Measurements from ENCODE around the gene PKD2L1.
A peak's percentile ranks its signal among the peaks of the same experiment; 100 is the strongest.
"Not testable (repeated sequence)": the region's sequence is repeated elsewhere in the genome, so short reads cannot be mapped to it uniquely, and the experiment has no call there.

Gene PKD2L1

DNA sequence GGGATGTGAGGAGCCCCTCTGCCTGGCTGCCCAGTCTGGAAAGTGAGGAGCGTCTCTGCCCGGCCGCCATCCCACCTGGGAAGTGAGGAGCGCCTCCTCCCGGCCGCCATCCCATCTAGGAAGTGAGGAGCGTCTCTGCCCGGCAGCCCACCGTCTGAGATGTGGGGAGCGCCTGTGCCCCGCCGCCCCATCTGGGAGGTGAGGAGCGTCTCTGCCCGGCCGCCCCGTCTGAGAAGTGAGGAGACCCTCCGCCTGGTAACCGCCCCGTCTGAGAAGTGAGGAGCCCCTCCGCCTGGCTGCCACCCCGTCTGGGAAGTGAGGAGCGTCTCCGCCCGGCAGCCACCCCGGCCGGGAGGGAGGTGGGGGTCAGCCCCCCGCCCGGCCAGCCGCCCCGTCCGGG, 53.1 kb downstream of the PKD2L1 start:
- not testable (repeated sequence) for DNase-seq

DNA sequence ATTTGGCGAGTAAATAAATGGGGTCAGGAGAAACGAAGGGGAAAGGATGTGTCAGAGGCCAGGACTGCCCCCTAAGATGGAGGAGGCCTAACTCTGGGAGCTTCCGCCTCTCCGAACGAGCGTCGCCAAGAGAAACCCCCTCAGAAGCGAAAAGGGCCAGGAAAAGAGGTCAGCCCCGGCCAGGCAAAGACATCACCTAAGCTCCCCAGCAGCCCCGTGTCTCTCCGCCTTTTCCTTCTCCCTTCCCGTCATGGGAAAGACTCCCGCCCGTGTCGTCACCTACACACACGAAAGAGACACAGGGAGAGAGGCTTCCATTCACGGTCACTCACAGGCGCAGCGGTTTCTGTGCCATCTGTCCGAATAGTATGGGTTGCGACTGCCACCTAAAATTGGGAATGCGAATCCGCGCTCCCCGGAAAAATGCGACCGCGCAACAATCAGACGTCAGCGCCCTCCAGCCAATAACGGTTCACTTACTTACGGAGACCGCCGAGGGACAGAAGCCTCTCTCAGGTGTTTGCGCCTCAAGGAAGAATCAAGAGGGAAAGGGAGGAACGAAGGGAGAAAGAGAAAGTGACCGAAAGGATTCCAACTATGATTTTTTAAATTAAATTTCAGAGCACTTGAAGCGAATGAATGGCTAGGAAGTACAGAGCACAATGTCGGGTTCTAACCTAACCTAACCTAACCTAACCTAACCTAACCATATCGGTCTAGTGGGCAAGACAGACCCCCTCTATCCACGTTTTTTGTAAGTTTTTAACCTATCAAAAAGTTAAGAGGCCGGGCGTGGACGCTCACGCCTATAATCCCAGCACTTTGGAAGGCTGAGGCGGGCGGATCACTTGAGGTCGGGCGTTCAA, 62.6 kb downstream of the PKD2L1 start, which contains the start of gene CWF19L1:
TSS of gene CWF19L1 (minus strand) at position 400 of the 866 bp plus-strand sequence. CDS start at position 355, 45 bp downstream.
- peak; percentile 86 for DNase-seq

DNA sequence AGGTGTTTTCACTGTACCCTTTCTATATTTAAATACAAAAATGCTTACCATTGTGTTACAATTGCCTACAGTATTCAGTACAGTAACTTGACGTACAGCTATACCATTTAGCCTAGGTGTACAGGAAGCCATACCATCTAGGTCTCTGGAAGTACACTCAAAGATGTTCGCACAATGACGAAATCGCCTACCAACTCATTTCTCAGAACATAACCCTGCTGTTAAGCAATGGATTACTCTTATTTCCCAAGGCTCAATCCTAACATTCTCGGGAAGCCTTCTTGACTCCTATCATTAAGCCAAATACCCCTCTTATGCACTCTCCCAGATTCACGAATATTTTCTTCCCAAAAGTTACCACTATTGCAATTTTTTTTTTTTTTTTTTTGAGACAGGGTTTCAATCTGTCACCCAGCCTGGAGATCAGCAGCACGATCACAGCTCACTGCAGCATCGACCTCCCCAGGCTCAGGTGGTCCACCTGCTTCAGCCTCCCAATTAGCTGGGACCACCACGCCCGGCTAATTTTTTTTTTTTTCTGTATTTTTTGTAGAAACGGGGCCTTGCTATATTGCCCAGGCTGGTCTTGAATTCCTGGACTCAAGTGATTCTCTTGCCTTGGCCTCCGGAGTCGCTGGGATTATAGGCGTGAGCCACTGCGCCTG, 64.1 kb downstream of the PKD2L1 start:
- no peak for DNase-seq

DNA sequence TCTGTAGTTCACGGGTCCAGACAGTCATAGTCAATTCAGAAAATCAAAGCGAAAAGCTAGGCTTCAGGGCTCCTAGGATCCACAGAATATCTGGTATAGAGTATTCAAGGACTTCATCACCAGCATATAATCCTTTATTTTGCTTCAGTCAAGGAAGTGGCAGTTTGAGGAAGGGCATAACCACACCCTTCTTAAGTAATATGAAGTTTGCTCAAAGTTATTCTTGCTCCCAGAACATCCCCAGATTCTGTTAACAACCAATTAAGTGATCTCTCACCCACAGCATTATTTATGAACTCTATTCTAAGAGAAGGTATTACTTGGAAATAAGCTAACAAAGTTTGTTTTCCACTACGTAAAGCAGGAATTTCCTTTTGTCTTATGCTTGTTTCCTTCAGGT, 75.8 kb downstream of the PKD2L1 start:
- no peak for DNase-seq

DNA sequence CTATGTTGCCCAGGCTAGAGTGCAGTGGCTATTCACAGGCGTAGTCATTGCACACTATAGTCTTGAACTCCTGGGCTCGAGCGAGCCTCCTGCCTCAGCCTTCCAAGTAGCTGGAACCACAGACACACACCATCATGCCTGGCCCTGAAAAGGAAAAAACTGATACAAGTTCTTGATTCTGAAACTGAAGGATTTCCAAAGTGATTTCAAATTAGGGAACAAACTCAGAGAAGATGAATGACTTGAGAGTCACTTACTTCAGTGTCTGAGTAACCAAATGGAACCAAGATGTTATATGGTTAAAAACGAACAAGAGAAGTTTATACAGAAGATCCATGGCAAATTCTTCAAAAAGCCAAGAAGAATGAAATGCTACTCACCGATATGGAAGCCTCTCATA, 77.0 kb downstream of the PKD2L1 start:
- no peak for DNase-seq

DNA sequence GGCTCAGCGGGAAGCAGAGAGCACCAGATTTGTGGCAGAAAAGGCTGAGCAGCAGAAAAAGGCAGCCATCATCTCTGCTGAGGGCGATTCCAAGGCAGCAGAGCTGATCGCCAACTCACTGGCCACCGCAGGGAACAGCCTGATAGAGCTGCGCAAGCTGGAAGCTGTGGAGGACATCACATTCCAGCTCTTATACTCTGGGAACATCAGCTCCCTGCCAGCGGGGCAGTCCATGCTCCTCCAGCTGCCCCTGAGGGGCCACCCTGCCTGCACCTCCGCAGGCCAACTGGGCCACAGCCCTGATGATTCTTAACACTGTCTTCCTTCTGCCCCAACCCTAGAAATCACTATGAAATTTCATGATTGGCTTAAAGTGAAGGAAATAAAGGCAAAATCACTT, 81.2 kb downstream of the PKD2L1 start:
- no peak for DNase-seq

DNA sequence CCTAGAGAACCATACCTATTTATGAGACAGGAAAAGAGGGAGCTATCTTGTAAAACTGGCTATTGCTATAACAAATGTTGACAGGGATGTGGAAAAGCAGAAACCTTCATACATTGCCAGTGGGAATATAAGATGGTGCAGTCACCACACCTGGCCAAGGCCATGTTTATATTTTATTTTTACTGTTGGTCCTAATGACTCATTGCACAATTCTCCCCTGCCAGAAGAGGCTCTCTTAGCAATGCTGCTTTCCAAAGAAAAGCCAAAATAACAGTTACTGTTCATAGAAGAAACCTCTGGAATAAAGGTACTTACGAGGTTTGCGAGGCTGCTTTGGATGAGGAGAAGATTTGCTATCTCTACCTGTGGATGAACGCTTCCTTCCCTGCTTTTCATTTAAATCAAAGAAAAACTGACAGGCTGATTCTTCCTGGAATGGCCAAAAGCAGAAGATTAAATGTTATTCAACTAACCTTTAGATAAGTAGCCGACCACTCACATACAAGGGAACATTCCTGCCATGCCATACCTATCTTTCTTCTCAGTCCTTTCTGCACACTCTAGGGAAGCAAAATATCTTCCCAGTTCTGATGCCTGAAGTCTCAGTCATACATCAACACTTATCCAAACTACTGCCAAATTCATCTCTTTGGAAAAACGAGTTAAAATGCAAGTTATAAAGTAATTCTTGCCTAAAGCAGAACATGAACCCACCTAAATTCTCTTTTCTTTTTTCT, 84.4 kb downstream of the PKD2L1 start:
- no peak for DNase-seq

DNA sequence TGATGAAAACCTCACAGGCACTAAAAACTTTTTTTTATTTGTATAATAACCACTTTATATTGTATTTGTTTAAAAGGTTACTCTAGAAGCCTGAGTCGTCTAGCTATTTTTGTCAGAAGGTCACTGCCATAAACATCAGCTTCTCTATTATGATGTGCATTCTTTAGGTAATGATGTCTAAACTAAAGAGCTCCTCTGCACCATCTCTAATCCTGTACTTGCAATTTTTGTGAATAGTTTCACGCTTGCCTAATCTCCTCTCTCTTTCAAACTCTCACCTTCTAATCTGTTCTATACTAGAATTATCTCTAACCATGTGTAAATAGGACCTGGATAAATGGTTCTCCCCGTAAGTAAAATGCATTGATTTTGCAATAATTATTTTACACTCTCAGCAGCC, 90.2 kb downstream of the PKD2L1 start:
- no peak for DNase-seq

DNA sequence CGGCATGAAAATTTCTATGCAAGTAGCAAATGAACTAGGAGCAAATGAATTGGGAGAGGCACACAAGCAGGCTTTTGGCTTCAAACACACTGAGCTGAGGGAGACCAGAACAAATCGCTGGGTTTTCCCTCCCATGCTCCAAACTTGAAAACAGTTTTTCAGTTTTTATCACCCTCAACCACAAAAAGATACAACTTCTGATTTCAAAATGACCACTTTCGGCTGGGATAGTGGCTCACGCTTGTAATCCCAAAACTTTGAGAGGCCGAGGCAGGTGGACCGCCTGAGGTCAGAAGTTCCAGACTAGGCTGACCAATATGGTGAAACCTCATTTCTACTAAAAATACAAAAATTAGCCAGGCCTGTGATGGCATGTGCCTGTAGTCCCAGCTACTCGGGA, 91.6 kb downstream of the PKD2L1 start:
- DNase-seq: no peak
